Glomerular visceral epithelial cell (primary cell): Measurements from ENCODE around the gene CCDC93.
A peak's percentile ranks its signal among the peaks of the same experiment; 100 is the strongest.
"Not testable (repeated sequence)": the region's sequence is repeated elsewhere in the genome, so short reads cannot be mapped to it uniquely, and the experiment has no call there.

Experiments used
- DNase-seq: peaks from one replicate; pipeline ENCODE4 v3.0.0-alpha.2; 2016; ENCODE audit errors: extremely low spot score

CCDC93 gene

DNA sequence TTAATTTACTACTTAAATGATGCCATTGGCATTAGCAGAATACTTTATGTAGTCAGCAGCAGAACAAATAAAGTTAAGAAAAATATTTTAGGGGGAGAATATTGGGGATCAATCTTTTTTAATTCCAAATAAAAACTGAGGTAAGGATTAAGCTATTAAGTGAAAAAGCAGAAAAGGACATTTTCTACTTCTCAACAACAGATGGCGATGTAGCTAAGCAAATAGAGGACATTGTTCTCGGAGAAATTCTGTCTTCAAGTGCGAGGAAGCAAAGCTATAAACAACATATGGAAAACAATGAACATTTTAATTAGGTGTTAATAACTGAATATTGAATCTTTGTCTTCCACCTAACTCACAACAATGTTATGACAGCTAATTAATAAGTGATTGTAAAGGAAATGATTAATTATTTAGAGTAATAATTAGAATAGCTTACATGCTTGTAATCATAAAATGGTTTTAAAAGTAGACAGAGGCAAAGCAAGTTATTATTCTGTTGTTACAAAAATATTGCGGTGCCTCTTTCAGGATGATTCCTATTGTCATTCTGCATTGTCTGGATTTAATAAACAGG is 32.9 kb upstream of the CCDC93 start:
- DNase-seq, result peak; percentile 40

DNA sequence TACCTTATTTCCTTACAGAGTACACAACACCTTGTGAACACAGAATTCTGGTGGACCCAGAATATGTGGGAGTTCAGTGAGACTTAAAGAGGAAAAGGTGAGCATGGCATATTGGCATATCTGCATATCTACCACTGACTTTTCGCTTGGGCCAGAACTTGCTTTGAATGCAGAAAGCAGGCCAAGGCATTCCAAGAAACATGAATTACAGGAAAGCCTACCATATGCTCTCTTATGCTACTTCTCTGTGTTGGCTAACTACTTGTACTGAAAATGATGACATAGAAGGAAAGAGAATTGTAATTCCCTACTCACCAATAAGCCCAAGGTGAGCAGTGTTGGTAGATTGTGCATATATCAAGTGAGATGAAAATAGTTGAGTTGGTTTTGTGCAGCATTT is 31.4 kb upstream of the CCDC93 start:
- DNase-seq, result no peak

DNA sequence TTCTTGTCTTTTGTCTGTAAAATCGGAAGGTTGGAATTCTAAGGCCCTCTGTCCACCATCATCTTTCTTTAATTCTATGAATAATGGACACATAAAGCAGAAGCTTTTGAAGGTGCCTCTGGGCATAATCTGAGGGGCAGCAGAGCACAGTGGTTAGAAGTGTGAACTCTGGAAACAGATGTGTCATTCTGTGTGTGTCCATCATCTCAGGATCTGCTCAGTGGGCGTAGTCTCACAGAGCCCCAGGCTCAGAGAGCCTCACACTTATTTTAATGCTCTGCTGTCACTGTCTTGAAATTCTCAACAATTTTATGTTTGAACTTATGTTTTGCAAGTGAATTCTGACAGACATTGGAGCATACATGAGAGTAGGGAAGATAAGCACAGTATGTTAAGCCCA is 31.0 kb upstream of the CCDC93 start:
- DNase-seq, result no peak

DNA sequence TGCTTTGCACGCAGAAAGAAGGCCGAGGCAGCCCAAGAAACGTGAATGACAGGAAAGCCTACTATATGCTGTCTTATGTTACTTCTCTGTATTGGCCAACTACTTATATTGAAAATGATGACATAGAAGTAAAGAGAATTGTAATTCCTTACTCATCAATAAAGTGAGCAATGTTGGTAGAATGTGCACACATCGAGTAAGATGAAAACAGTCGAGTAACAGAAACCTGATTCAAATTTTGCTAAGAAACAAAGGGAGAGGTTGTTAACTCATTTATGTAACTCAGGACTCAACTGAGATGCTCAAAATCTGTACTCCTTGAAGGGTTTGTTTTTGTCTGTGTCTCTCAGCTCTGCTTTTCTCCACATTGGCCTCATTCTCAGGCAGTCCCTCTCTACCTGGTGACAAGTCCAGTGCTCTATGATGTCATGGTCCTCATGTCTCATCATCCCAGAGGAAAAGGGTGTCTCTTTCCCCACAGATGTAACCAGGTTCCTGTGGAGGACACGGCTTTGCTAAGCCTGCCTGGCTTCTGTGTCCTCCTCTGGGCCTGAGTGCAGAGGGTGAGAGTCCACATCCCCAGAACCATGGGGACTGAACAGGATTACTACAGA is 30.3 kb upstream of the CCDC93 start:
- no peak for DNase-seq

DNA sequence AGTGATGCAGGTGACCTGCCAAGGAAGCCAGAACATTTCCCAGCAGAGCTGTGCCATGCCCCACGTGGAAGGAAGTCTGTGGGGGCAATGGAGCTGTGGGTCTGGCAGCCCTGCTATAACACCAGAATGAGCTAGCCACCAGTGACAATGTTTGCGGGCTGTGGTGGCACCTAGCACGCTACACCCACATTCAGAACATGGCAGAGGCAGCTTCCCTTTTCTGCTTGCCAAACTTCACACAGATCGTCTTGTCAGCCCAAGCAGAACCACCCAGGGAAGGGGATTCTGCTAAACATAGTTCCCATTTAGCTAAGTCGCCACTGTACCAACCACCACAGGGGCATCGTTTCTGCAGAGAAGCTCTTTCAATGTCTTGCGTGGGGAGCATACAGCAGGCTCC is 27.0 kb upstream of the CCDC93 start:
- DNase-seq, result no peak

DNA sequence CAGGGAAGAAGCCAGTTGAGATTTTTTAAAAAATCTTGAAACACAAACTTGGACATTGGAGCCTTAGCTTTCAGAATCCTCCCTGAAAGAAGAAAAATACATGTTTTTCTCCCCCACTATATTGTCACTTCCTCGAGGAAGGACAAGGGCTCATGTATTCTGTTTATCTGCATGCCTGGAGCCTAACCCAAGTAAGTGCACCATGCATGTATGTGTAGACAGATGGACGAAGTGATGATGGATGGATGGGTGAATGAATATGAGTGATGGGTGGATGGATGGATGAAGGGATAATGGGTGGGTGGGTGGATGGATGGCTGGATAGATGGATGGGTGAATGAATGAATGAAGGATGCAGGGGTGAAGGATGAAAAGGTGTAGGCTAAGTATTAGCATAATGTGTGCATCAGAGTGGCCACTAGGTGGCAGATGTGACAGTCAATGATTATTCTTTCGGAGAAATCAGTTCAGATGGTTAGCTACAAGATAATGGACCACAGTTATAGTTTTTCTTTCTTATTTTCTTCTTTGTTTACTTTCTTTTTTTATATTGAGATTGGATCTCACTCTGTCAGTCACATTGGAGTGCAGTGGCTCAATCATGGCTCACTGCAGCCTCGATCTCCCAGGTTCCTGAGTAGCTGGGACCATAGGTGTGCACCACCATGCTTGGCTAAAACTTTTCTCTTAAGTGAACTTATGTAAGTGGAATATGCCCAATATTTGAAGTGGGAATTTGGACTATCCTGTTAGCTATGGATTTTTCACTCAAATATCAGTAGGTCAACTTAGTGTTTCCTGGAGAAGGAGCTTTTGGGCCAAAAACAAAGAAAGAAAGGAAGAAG is 18.5 kb upstream of the CCDC93 start:
- DNase-seq, result peak; percentile 38

DNA sequence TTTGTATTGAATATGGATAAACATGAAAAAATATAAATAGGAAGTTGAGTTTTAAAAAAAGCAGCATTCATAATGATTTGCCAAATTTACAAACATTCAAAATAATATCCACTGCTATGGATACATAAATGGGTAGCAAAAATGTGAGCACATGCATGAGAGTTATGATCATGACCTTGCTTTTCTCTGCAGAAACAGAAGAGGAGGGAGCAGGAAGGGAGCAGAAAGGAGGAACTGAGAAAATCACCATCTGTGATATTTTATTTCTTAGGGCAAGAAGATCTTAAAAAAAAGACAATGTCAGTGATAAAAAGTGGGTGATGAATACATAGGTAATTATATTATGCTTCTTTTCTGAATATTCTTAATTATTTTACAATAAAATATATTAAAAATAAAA is 17.7 kb upstream of the CCDC93 start:
- DNase-seq, result no peak

DNA sequence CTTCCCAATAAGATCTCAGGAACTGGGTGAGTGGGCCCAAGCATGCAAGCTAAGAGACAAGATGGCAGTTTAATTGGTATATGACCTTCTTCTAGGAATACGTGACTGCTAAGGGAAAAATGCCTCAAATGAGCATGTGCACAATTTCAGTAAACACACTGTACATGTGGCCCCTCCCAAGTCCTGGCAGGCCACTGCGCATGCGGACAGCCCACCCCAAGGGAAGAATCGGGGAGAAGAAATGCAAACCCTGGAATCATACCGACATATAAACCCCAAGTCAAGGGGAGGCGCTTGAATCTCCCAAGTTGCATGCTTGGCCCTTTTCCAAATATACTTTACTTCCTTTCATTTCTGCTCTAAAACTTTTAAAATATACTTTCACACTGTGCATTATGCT is 15.2 kb upstream of the CCDC93 start:
- no peak for DNase-seq

DNA sequence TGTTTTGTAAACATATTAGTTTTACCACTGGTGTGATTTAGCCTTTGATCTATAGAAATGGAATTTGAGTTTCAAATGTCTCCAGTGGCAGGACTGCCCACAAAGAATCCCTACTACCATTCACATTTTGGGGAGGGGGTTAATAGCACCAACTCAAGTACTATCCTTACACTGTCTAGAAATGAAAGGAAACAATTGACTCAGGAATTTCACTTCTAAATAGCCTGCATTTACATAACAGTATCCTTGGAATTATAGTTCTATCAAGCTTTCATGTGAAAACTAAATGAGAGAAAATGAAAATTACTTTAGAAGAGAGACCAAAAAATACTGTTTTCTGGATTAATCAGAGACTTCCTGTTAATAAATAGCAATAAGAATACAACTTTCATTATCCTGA is 7.5 kb upstream of the CCDC93 start:
- DNase-seq, result no peak

DNA sequence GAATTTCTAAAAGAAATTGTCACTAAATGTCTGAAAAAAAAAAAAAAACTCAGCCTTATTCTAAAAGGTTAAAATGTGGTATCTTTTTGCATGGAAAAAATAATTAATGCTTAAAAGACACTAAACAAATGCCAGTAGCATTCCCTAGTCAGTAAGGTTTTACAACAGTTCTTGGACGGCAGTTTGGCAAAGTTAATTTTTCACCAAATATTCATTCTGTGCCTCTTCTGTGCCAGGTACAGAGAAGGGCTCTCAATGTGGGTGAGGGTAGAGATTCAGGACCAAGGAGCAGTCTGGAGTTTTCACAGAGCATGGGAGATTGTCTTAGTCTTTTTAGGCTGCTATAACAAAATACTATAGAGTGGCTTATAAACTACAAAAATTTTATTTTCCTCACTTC is 6.0 kb upstream of the CCDC93 start:
- no peak for DNase-seq

DNA sequence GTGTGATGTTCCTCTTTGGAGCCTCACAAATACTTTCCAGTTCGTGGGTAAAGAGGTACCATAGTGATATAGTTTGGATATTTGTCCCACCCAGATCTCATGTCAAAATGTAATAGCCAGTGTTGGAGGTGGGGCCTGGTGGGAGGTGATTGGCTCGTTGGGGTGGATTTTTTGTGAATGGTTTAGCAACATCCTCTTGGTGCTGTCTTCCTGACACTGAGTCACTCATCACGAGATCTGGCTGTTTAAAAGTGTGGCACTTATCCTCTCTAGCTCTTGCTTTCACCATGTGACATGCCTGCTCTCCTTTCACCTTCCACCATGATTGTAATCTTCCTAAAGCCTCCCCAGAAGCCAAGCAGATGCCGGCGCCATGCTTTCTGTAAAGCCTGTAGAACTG is 3.0 kb upstream of the CCDC93 start:
- no peak for DNase-seq

DNA sequence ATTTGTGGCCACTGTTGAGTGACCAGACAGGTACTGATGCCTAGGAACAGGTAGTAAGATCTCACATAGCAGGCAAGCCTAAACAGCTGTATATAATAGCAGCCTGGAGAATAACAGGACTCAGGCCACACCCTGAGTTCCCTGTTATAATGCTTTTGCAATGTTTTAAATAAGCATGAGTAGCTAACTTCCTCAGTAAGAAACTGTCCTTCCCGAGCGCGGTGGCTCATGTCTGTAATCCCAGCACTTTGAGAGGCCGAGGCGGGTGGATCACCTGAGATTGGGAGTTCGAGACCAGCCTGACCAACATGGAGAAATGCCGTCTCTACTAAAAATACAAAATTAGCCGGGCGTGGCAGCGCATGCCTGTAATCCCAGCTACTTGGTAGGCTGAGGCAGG is 1.9 kb upstream of the CCDC93 start:
- not testable (repeated sequence) for DNase-seq

DNA sequence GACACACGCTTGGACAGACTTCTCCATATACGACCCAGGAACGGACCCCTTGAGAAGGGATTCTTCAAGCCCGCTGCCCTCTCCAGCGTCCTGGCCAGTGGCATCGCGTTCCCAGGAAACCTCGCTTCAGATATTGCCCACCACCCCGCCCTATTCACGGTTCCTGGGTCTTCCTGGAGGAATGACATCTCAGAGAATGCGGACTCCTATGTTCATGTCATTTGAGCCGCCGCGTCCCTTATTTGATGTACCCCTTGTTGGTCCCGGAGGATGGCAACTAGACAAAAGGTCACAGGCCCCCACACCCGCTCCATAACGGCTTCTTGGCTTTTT is 588 bp upstream of the CCDC93 start:
- no peak for DNase-seq

DNA sequence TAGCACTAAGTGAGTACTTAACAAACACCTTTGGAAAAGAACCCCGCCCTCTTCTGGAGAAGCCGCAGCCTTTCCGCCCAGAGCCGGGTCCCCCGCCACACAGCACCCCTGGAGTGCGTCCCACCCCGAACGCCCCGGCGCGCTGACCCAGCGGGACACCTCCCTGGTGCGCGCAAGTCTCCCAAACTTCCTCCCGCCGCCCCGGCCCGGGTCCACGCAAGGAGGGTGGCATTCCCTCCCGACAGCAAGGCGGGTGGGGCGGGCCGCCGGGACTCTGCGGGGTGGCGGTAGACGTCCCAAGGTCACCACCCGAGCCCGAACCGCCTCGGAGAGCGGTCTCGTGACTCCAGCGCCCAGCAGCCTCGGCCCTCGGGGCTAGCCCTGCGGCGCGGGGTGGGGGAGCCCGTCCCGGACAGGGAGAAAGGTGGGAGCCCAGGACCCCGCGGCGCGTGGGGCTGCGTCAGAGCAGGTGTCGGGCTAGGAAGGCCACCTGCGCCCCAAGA is 598 bp downstream of the CCDC93 start:
- peak; percentile 41 for DNase-seq

DNA sequence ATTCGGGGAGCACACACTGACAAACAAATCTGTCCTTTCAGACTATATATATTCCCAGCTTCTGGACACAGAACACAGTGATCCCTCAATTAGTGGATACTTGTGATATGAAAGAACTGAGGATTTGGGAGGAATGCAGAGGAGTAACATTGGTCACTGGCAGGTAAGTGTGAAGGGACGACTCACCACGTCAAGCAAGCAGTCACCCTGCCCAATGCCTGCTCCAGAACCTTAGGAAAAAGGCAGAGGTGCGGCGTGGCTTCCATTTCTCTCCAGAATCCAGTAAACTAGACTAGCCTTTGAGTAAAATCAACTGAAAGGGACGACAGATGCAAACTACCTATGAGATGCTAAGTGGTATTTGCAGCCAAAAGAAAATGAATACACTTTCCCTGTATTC is 1.1 kb downstream of the CCDC93 start:
- no peak for DNase-seq

DNA sequence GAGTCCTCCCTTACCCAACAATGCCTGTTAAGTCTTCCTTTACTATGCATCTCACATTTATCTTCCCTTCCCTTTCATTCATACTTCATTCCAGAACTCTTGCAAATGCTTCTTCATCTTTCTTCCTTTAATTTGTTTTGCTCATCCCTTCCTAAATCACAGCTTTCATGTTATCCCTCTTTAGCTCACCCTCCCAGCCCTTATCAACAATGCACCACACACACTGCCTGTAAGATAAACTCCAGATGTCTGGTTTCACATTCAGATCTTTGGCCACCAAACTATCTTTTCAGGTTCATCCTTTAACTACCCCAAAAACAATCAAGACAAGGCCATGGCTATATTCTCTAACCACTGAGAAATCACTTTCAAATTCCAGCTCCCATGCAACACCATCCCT is 3.4 kb downstream of the CCDC93 start:
- no peak for DNase-seq

DNA sequence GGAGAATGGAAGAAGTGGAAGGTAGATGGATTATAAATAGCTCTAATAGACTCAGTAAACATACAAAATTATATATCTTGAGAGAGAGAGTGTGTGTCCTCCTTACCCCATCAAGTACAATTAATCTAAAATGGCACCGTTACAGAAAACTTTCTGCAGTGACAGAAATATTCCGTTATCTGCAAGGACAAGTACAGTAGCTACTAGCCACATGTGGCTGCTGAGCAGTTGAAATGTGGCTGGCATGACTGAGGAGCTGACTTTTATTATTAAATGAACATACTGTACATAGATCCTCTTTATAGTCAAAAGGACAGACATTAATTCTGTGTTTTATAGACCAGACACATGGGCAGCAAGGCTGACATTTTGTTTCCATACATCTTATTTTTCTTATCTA is 7.0 kb downstream of the CCDC93 start:
- DNase-seq, result no peak

DNA sequence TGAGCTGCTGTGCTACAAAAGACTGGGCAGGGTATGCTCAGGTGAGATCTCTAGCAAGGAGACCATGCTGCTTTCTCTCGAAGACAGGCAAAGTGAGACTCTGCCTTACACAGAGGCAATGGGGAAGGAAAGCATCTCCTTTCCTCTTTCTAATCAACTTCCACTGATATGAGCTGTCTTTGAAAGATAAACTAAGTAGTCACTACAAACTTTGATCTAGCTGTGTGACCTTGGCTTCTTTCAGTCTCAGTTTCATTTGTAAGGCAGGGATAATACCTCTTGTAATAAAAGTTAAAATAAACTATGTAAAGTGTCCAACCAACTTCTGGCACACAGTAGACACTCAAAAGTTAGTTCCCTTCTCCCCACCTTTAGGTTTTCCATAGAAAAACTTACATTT is 7.5 kb downstream of the CCDC93 start:
- no peak for DNase-seq

DNA sequence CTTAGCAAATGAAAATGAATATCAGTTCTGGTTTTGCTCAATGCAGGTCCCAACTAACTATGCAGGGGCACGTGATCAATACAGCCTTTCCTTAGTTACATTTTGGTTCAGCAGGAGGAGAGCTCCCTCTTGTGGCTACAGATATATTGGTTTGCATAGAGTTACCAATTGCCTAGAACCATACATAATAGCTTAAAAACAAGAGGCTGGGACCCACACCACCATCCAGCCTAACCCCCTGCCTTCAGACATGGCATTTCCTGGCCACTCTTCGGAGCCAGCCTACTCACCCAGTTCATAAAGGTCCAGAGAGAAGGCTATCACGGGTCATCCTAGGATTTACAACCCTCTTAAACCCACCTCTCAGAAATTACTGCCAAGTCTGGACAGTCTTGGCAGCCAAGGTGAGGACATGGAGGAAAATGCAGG is 10.5 kb downstream of the CCDC93 start:
- peak; percentile 84 for DNase-seq

DNA sequence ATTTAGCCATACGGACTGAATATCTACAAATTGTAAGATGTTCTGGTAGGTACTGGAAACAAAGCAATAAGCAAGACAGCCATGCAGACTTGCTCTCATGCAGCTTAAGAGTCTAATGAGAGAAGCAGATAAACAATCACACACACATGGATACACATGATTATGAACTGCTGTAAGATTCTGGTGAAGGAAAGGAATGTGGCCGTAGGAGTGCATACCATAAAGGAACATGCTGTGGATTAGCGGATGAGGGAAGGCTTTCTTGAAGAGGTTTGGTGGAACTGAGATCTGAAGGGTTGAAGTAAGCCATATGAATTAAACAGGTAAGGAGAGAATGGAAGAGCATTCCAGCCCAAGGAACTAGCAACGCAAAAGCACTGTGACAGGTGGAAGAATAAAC is 13.8 kb downstream of the CCDC93 start:
- DNase-seq, result no peak

DNA sequence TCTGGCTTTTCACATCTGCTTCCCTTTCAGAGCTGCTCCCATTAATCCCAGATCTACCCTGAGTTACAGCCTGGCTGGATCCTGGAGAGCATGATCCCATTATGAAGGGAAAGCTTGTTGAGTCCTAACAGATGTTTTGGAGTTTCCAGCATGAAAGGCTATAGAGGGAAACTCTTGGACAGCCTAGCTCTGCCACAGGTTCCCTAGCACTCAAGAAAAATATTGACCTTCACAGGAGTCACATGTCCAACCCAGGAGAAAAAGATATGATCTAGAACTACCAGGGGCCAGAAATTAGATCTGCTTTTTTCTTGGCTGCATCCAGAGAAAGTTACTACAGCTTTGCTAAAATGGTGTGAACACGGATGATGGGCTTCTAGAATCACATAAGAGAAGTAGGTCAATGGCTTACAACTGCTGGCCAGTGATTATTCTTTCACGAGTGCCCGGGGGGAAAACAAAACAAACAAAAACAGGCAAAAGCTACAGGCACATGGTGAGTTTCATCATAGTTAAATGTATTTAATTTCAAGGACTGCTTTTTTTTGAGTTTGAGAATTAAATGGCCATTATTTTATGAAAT is 15.9 kb downstream of the CCDC93 start:
- no peak for DNase-seq

DNA sequence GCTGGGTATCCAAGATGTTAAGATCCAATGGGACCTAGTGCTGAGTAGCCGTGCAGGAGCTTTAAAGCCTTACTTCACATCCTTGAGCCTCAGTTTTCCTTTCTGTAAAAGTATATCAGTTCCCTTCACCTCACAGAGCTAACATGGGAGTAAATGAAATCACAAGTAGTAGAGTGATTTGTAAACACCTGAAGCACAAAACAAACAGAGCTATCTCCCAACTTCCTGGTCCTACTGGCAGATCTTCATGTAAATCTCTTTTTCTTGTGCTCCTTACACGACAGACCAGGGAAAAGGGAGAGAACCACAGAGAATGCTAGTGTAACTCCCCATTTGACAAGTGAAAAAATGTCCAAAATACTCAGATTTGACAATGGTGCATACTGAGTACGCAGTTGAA is 17.3 kb downstream of the CCDC93 start:
- no peak for DNase-seq

DNA sequence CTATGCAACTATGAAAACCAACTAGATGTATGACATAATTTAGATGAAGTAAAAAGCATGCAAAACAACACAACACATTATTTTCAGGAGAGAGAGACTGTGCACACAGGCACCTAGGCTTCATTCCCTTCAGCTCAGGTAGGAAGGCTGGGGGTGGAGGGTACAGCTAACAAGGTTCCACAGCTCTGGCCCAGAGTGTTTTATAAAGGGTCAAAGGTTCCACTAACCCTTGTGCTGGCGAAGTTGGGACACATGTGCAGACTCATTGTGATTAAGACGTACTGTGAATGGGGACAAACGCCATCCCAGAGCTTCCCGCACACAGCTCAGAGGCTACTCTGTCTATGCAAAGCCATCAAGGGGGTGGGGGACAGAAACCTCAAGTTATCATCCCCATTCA is 19.1 kb downstream of the CCDC93 start:
- no peak for DNase-seq
